Calu3 (cell line): ENCODE data around the gene NTRK2. TPM values are rescaled to one million over a fixed set of nuclear protein-coding genes. Genes with fewer than 3 reads are reported as not detected.

ENCODE experiments used
- BruUV-seq: library from RNA; stranded (reverse); fragments of 400-500 nt; replicated peaks from 2 replicates; lab custom pipeline; 2021; lab: Mats Ljungman, UMichigan
- CTCF ChIA-PET: fragments of 300-600 bp; sonication (Branson Sonifier 250); formaldehyde crosslinking; loops from one replicate; lab custom pipeline; 2022; ENCODE audit warnings: antibody characterized with exemption; lab: Charles Lee
- DNase-seq: peaks from one replicate; pipeline ENCODE4 v3.0.0; 2022
- H3K27ac Mint-ChIP-seq: one replicate; pipeline ENCODE4 v1.8.0; 2022; ENCODE audit warnings: mixed read lengths; ENCODE audit not compliant: unreplicated experiment
- H3K27me3 Mint-ChIP-seq: one replicate; pipeline ENCODE4 v1.8.0; 2022; ENCODE audit warnings: mixed read lengths; ENCODE audit not compliant: unreplicated experiment
- H3K36me3 Mint-ChIP-seq: one replicate; pipeline ENCODE4 v1.8.0; 2022; ENCODE audit warnings: mild to moderate bottlenecking, moderate library complexity, mixed read lengths; ENCODE audit not compliant: insufficient read depth, unreplicated experiment
- H3K4me1 Mint-ChIP-seq: one replicate; pipeline ENCODE4 v1.8.0; 2022; ENCODE audit warnings: mild to moderate bottlenecking, low read depth, mixed read lengths; ENCODE audit not compliant: unreplicated experiment
- H3K4me3 Mint-ChIP-seq: one replicate; pipeline ENCODE4 v1.8.0; 2022; ENCODE audit warnings: mild to moderate bottlenecking, low read depth, moderate library complexity, mixed read lengths; ENCODE audit not compliant: unreplicated experiment
- H3K9me3 Mint-ChIP-seq: one replicate; pipeline ENCODE4 v1.8.0; 2022; ENCODE audit warnings: low read depth, mixed read lengths; ENCODE audit not compliant: unreplicated experiment
- CTCF ChIP-seq: fragments of 200-600 bp; IDR thresholded peaks from one replicate; pipeline ENCODE4 v1.8.0; 2022; ENCODE audit warnings: antibody characterized with exemption; ENCODE audit not compliant: unreplicated experiment
- intact Hi-C: fragments of 100-400 bp; cut with micrococcal nuclease; formaldehyde crosslinking; loops from one replicate; pipeline ENCODE4 v1.10.0; 2022; ENCODE audit not compliant: unreplicated experiment
- total RNA-seq: library from RNA; stranded (reverse); gene quantifications from 2 replicates; pipeline ENCODE4 v1.2.3, GENCODE V29; 2022

Gene NTRK2
- total RNA-seq, 1 experiment from 2014 or later = 2.1 TPM

GRCh38 chr9:84983749-84984148 lies 314.2 kb downstream of the NTRK2 start:
- Mint-ChIP-seq H3K4me1 (no peaks in the 10 kb centered on the region), H3K9me3 (no peaks in the 10 kb centered on the region), H3K4me3 (no peak overlapping the region), H3K27ac (no peak overlapping the region), H3K36me3 (no peaks in the 10 kb centered on the region), H3K27me3 (no peaks in the 10 kb centered on the region)
- DNase-seq = no peak
- CTCF ChIA-PET = no interaction called here
- intact Hi-C loops = no loop called here
- no peak for TF ChIP-seq CTCF
- no TSS peak for BruUV-seq

GRCh38 chr9:84988621-84989020 lies 319.1 kb downstream of the NTRK2 start:
- H3K4me1 Mint-ChIP-seq = peaks cover 8% of the 10 kb centered on the region
- no peak overlapping the region for H3K4me3 Mint-ChIP-seq
- no peak overlapping the region for H3K27ac Mint-ChIP-seq
- H3K36me3 Mint-ChIP-seq = no peaks in the 10 kb centered on the region
- no peaks in the 10 kb centered on the region for H3K9me3 Mint-ChIP-seq
- TF ChIP-seq CTCF = no peak
- CTCF ChIA-PET = no interaction called here
- DNase-seq = no peak
- no peaks in the 10 kb centered on the region for H3K27me3 Mint-ChIP-seq
- intact Hi-C loops = no loop called here
- no TSS peak for BruUV-seq

GRCh38 chr9:84990416-84990815 lies 320.9 kb downstream of the NTRK2 start:
- no peaks in the 10 kb centered on the region for H3K9me3 Mint-ChIP-seq
- CTCF ChIA-PET = no interaction called here
- BruUV-seq = no TSS peak
- H3K27me3 Mint-ChIP-seq = no peaks in the 10 kb centered on the region
- no peaks in the 10 kb centered on the region for H3K36me3 Mint-ChIP-seq
- H3K4me3 Mint-ChIP-seq = no peak overlapping the region
- no peak overlapping the region for H3K27ac Mint-ChIP-seq
- TF ChIP-seq CTCF = no peak
- intact Hi-C loops = no loop called here
- H3K4me1 Mint-ChIP-seq = peaks cover 13% of the 10 kb centered on the region
- DNase-seq = no peak

GRCh38 chr9:84990850-84991513 lies 321.5 kb downstream of the NTRK2 start:
- H3K36me3 Mint-ChIP-seq = no peaks in the 10 kb centered on the region
- no TSS peak for BruUV-seq
- H3K4me1 Mint-ChIP-seq = peaks cover 13% of the 10 kb centered on the region
- H3K4me3 Mint-ChIP-seq = no peak overlapping the region
- no peaks in the 10 kb centered on the region for H3K27me3 Mint-ChIP-seq
- no peak for DNase-seq
- no peak for TF ChIP-seq CTCF
- H3K27ac Mint-ChIP-seq = no peak overlapping the region
- no peaks in the 10 kb centered on the region for H3K9me3 Mint-ChIP-seq
- CTCF ChIA-PET = no interaction called here
- intact Hi-C loops = no loop called here
